Astrocyte of the spinal cord (primary cell): ENCODE data around the gene EPS8.
A peak's percentile ranks its signal among the peaks of the same experiment; 100 is the strongest.
"Not testable (repeated sequence)": the region's sequence is repeated elsewhere in the genome, so short reads cannot be mapped to it uniquely, and the experiment has no call there.

Experiments used
- DNase-seq: peaks from one replicate; pipeline ENCODE4 v3.0.0; 2011; ENCODE audit warnings: low read depth, low spot score
- H3K4me3 ChIP-seq: 2 replicates; pipeline ENCODE4 v1.5.1; 2011; ENCODE audit warnings: low read depth, mild to moderate bottlenecking, low read length, moderate library complexity
- CTCF ChIP-seq: IDR thresholded peaks from 2 replicates; pipeline ENCODE4 v1.5.1; 2012; ENCODE audit warnings: low read depth, mild to moderate bottlenecking, low read length, inconsistent platforms
- in situ Hi-C: cut with HindIII; loops from 2 replicates; pipeline ENCODE4 v1.10.0; 2017; ENCODE audit warnings: low sequenced_read_pairs

Gene EPS8

GRCh38 chr12:15763328-15763727, 25.9 kb downstream of the EPS8 start:
- in situ Hi-C loops, result no loop called here
- no peak for TF ChIP-seq CTCF
- H3K4me3 ChIP-seq, result no peak overlapping the region
- no peak for DNase-seq

- DNase-seq, in situ Hi-C loops, H3K4me3 ChIP-seq: not testable (repeated sequence)
These were observed 27.0 kb downstream of the EPS8 start for GRCh38 chr12:15762162-15762561.

- no peak for TF ChIP-seq CTCF
- H3K4me3 ChIP-seq, result no peak overlapping the region
- in situ Hi-C loops, result no loop called here
- DNase-seq, result peak; percentile 79
These were observed 31.5 kb downstream of the EPS8 start for GRCh38 chr12:15757553-15758255.

GRCh38 chr12:15756822-15757221, 32.4 kb downstream of the EPS8 start:
- no peak for TF ChIP-seq CTCF
- in situ Hi-C loops, result no loop called here
- no peak overlapping the region for H3K4me3 ChIP-seq
- no peak for DNase-seq

GRCh38 chr12:15754233-15754632, 35.0 kb downstream of the EPS8 start:
- no peak for TF ChIP-seq CTCF
- no peak overlapping the region for H3K4me3 ChIP-seq
- in situ Hi-C loops, result no loop called here
- DNase-seq, result peak; percentile 51

- TF ChIP-seq CTCF, result no peak
- H3K4me3 ChIP-seq, result no peak overlapping the region
- in situ Hi-C loops, result no loop called here
- DNase-seq, result peak; percentile 56
These were observed 36.4 kb downstream of the EPS8 start for GRCh38 chr12:15752785-15753184.

- H3K4me3 ChIP-seq, result no peak overlapping the region
- TF ChIP-seq CTCF, result no peak
- DNase-seq, result no peak
- in situ Hi-C loops, result no loop called here
These were observed 37.4 kb downstream of the EPS8 start for GRCh38 chr12:15751741-15752140.
